Measurements from ENCODE around the gene PPP1R16B.

- TF ChIP-seq CTCF (IDR thresholded peaks at IDR 0.05) (no peak), POLR2A (IDR thresholded peaks at IDR 0.05) (no peak)
Measured at GRCh38 chr20:38798266-38798665, 7.2 kb upstream of the PPP1R16B start.

Data from body of pancreas (tissue), 4 donors.